Skeletal muscle tissue (tissue), 4 donors: ENCODE results near the gene SNRPA1. TPM values are rescaled to one million over a fixed set of nuclear protein-coding genes. Genes with fewer than 3 reads are reported as not detected.

ENCODE experiments used
- H3K27ac ChIP-seq: one replicate; pipeline ENCODE4 v1.7.0; 2013; ENCODE audit warnings: mild to moderate bottlenecking, low read depth, low read length, inconsistent platforms
- H3K27me3 ChIP-seq, 3 donors: one replicate each; pipeline ENCODE4 v1.7.0; 2013; ENCODE audit warnings: low read length in 3 of 3; ENCODE audit not compliant: control insufficient read depth in 3 of 3, insufficient read depth in 3 of 3
- H3K36me3 ChIP-seq, 3 donors: one replicate each; pipeline ENCODE4 v1.7.0; 2013; ENCODE audit warnings: low read length in 3 of 3; ENCODE audit not compliant: control insufficient read depth in 3 of 3, insufficient read depth in 3 of 3
- H3K4me1 ChIP-seq, 3 donors: one replicate each; pipeline ENCODE4 v1.7.0; 2013; ENCODE audit warnings: low read length in 3 of 3, mild to moderate bottlenecking in 3 of 3; ENCODE audit not compliant: control insufficient read depth in 3 of 3, insufficient read depth in 3 of 3
- H3K4me3 ChIP-seq, 3 donors: one replicate each; pipeline ENCODE4 v1.7.0; 2013; ENCODE audit warnings: low read length in 3 of 3
- H3K9ac ChIP-seq, 3 donors: one replicate each; pipeline ENCODE4 v1.7.0; 2013; ENCODE audit warnings: low read length in 3 of 3, mild to moderate bottlenecking in 3 of 3, moderate library complexity in 2 of 3, low read depth in 1 of 3
- H3K9me3 ChIP-seq, 3 donors: one replicate each; pipeline ENCODE4 v1.7.0; 2013; ENCODE audit warnings: low read length in 3 of 3; ENCODE audit not compliant: control insufficient read depth in 3 of 3
- total RNA-seq: library from RNA; depleted of rRNA; stranded (reverse); fragments of >200 nt; gene quantifications from one replicate; pipeline ENCODE4 v1.2.3, GENCODE V29; 2014
- donor health status: Osteomylitis.

The SNRPA1 gene
- total RNA-seq, 1 donor from 2014 or later = 14.1 TPM

DNA sequence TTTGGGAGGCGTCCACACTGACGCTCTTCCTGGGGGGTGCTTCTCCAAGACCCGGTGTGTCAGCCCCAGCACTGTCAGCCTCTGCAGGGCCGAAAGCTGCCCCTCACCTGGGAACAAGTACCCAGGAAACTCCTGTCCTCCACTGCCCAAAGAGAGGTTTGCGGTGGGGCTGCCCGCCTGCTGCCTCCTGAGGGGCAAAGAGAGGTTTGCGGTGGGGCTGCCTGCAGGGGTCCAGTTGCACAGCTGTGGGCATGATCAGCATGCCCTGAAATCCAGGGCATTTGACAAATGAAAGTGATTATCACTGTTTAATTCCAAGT, 15.1 kb upstream of the SNRPA1 start:
- no peak overlapping the region for H3K4me3 ChIP-seq
- peaks cover 0 to 2% (median 2%) of the 10 kb centered on the region in 3 donors for H3K27me3 ChIP-seq
- H3K4me1 ChIP-seq = no peaks in the 10 kb centered on the region
- H3K27ac ChIP-seq = no peak overlapping the region
- no peak overlapping the region for H3K9ac ChIP-seq
- no peaks in the 10 kb centered on the region for H3K36me3 ChIP-seq
- H3K9me3 ChIP-seq = no peaks in the 10 kb centered on the region

GRCh38 chr15:101309436-101310160, 14.6 kb upstream of the SNRPA1 start:
- H3K9me3 ChIP-seq = no peaks in the 10 kb centered on the region
- no peaks in the 10 kb centered on the region for H3K36me3 ChIP-seq
- H3K4me3 ChIP-seq = no peak overlapping the region
- H3K27ac ChIP-seq = no peak overlapping the region
- H3K27me3 ChIP-seq = peaks cover 0 to 2% (median 2%) of the 10 kb centered on the region in 3 donors
- H3K9ac ChIP-seq = no peak overlapping the region
- no peaks in the 10 kb centered on the region for H3K4me1 ChIP-seq

GRCh38 chr15:101308604-101309435, 13.8 kb upstream of the SNRPA1 start:
- Histone ChIP-seq H3K4me1 (no peaks in the 10 kb centered on the region), H3K36me3 (no peaks in the 10 kb centered on the region), H3K9me3 (no peaks in the 10 kb centered on the region), H3K9ac (no peak overlapping the region), H3K27me3 (peaks cover 0 to 2% (median 2%) of the 10 kb centered on the region in 3 donors), H3K27ac (no peak overlapping the region), H3K4me3 (no peak overlapping the region)

DNA sequence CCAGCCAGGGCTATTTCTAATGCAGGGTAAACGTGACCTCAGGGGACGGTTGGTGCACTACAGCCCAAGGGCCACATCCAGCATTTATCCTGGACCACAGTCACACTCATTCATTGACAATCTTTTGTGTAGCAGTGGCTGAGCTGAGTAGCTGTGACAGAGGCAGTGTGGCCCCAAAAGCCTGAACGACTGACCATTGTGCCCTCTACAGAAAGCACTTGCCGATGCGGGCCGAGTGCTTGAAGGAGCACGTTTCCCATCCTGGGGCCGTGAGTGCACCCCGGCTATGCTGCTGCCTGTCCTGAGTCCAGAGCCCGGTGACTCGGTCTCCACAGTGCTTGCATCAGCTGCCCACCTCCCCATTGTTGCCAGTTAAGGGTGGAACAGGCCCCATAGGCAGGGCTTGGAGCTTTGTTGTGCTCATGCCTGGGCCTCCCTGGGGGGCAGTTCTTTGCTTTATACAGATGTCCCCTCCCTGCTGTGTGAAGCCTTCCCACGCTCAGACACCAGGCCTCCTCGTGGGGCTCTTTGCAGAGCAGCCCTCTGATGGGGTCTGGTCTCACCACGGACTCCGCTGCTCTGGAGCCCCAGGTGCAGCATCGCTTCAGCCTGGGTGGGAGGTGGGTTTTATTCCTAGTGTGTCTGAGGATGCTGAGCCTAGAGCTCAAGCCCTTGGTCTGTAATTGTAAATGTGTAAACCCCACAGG, 13.0 kb upstream of the SNRPA1 start:
- Histone ChIP-seq H3K4me1 (no peaks in the 10 kb centered on the region), H3K36me3 (no peaks in the 10 kb centered on the region), H3K4me3 (no peak overlapping the region), H3K27me3 (peaks cover 0 to 2% (median 2%) of the 10 kb centered on the region in 3 donors), H3K9ac (no peak overlapping the region), H3K27ac (no peak overlapping the region), H3K9me3 (no peaks in the 10 kb centered on the region)

GRCh38 chr15:101307048-101307896, 12.2 kb upstream of the SNRPA1 start:
- no peaks in the 10 kb centered on the region for H3K9me3 ChIP-seq
- H3K4me3 ChIP-seq = no peak overlapping the region
- H3K27me3 ChIP-seq = peaks cover 0 to 2% (median 2%) of the 10 kb centered on the region in 3 donors
- H3K36me3 ChIP-seq = no peaks in the 10 kb centered on the region
- no peaks in the 10 kb centered on the region for H3K4me1 ChIP-seq
- no peak overlapping the region for H3K9ac ChIP-seq
- H3K27ac ChIP-seq = no peak overlapping the region

GRCh38 chr15:101306341-101307047, 11.4 kb upstream of the SNRPA1 start:
- H3K4me1 ChIP-seq = no peaks in the 10 kb centered on the region
- peaks cover 0 to 2% (median 2%) of the 10 kb centered on the region in 3 donors for H3K27me3 ChIP-seq
- H3K36me3 ChIP-seq = no peaks in the 10 kb centered on the region
- H3K9ac ChIP-seq = no peak overlapping the region
- no peak overlapping the region for H3K4me3 ChIP-seq
- no peaks in the 10 kb centered on the region for H3K9me3 ChIP-seq
- no peak overlapping the region for H3K27ac ChIP-seq

DNA sequence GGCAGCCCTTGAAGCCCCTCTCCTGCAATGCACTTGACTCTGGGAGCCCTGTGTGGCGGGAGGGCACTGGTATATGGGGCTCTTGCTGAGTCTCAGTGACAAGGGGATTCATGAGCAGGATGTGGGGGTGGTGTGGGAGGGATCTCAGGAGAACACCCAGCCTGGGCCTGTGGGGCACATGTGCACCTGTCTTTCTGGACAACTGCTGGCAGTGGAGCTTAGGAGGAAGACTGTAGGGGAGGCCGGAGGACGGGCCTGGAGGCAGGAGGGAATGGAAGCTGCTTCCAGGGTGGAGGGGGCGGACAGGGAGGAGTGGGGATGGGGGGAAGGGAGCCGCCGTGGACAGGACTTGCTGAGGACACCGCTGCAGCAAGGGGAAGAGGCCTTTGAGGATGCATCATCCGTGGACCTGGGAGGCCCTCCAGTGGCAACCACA, 10.8 kb upstream of the SNRPA1 start:
- H3K27ac ChIP-seq = no peak overlapping the region
- H3K9ac ChIP-seq = no peak overlapping the region
- H3K36me3 ChIP-seq = no peaks in the 10 kb centered on the region
- peaks cover 0 to 2% (median 2%) of the 10 kb centered on the region in 3 donors for H3K27me3 ChIP-seq
- no peaks in the 10 kb centered on the region for H3K9me3 ChIP-seq
- H3K4me3 ChIP-seq = no peak overlapping the region
- H3K4me1 ChIP-seq = no peaks in the 10 kb centered on the region

- Histone ChIP-seq H3K36me3 (no peaks in the 10 kb centered on the region), H3K4me1 (peaks cover 0 to 3% (median 3%) of the 10 kb centered on the region in 3 donors), H3K4me3 (no peak overlapping the region), H3K27me3 (peaks cover 0 to 2% (median 2%) of the 10 kb centered on the region in 3 donors), H3K9ac (no peak overlapping the region), H3K9me3 (no peaks in the 10 kb centered on the region), H3K27ac (no peak overlapping the region)
These were observed 8.4 kb upstream of the SNRPA1 start for GRCh38 chr15:101303408-101303807.
